ENCODE measurements around the gene SNCA.

The SNCA gene

DNA sequence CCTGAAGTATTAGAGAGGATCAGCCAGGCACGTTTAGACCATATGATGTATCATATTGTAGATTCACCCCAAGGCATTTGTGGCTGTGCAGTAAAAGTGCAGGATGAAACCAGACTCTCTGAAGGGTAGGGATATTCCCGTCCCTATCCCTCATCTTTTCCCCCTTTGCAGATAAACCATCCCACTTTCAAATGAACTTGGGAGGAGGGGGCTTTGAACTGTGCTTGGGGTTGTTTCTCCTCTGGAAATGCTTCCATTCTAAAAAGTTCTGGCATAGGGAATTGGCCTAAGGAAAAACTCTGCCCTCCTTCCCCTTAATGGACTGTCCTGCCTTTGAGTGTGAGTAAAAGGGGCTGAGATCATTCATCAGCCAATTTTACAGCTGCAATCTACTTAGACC, 23.8 kb downstream of the SNCA start:
- Histone ChIP-seq H3K4me1 (ENCODE audit: control insufficient read depth, insufficient read depth, low read length) (no peaks in the 10 kb centered on the region), H3K9me3 (ENCODE audit: control insufficient read depth, insufficient read depth, low read depth, low read length) (no peaks in the 10 kb centered on the region), H3K36me3 (ENCODE audit: control insufficient read depth in 2 of 2, insufficient read depth in 1 of 2, low read length in 2 of 2) (no peaks in the 10 kb centered on the region), H3K4me3 (ENCODE audit: low read depth, low read length) (no peak overlapping the region), H3K27ac (ENCODE audit: extremely low read depth, low read depth, low read length) (no peak overlapping the region)
- CTCF ChIA-PET: no interaction called here
- TF ChIP-seq, protein P1, sequence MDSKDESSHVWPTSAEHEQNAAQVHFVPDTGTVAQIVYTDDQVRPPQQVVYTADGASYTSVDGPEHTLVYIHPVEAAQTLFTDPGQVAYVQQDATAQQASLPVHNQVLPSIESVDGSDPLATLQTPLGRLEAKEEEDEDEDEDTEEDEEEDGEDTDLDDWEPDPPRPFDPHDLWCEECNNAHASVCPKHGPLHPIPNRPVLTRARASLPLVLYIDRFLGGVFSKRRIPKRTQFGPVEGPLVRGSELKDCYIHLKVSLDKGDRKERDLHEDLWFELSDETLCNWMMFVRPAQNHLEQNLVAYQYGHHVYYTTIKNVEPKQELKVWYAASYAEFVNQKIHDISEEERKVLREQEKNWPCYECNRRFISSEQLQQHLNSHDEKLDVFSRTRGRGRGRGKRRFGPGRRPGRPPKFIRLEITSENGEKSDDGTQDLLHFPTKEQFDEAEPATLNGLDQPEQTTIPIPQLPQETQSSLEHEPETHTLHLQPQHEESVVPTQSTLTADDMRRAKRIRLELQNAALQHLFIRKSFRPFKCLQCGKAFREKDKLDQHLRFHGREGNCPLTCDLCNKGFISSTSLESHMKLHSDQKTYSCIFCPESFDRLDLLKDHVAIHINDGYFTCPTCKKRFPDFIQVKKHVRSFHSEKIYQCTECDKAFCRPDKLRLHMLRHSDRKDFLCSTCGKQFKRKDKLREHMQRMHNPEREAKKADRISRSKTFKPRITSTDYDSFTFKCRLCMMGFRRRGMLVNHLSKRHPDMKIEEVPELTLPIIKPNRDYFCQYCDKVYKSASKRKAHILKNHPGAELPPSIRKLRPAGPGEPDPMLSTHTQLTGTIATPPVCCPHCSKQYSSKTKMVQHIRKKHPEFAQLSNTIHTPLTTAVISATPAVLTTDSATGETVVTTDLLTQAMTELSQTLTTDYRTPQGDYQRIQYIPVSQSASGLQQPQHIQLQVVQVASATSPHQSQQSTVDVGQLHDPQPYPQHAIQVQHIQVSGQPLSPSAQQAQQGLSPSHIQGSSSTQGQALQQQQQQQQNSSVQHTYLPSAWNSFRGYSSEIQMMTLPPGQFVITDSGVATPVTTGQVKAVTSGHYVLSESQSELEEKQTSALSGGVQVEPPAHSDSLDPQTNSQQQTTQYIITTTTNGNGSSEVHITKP (tag by site-specific recombination; IDR thresholded peaks at IDR 0.05): peak; percentile 94
- TF ChIP-seq, protein P2, sequence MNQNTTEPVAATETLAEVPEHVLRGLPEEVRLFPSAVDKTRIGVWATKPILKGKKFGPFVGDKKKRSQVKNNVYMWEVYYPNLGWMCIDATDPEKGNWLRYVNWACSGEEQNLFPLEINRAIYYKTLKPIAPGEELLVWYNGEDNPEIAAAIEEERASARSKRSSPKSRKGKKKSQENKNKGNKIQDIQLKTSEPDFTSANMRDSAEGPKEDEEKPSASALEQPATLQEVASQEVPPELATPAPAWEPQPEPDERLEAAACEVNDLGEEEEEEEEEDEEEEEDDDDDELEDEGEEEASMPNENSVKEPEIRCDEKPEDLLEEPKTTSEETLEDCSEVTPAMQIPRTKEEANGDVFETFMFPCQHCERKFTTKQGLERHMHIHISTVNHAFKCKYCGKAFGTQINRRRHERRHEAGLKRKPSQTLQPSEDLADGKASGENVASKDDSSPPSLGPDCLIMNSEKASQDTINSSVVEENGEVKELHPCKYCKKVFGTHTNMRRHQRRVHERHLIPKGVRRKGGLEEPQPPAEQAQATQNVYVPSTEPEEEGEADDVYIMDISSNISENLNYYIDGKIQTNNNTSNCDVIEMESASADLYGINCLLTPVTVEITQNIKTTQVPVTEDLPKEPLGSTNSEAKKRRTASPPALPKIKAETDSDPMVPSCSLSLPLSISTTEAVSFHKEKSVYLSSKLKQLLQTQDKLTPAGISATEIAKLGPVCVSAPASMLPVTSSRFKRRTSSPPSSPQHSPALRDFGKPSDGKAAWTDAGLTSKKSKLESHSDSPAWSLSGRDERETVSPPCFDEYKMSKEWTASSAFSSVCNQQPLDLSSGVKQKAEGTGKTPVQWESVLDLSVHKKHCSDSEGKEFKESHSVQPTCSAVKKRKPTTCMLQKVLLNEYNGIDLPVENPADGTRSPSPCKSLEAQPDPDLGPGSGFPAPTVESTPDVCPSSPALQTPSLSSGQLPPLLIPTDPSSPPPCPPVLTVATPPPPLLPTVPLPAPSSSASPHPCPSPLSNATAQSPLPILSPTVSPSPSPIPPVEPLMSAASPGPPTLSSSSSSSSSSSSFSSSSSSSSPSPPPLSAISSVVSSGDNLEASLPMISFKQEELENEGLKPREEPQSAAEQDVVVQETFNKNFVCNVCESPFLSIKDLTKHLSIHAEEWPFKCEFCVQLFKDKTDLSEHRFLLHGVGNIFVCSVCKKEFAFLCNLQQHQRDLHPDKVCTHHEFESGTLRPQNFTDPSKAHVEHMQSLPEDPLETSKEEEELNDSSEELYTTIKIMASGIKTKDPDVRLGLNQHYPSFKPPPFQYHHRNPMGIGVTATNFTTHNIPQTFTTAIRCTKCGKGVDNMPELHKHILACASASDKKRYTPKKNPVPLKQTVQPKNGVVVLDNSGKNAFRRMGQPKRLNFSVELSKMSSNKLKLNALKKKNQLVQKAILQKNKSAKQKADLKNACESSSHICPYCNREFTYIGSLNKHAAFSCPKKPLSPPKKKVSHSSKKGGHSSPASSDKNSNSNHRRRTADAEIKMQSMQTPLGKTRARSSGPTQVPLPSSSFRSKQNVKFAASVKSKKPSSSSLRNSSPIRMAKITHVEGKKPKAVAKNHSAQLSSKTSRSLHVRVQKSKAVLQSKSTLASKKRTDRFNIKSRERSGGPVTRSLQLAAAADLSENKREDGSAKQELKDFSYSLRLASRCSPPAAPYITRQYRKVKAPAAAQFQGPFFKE (tag by site-specific recombination; IDR thresholded peaks at IDR 0.05; ENCODE audit: borderline replicate concordance): no peak
- POLR2A ChIA-PET: no interaction called here

DNA sequence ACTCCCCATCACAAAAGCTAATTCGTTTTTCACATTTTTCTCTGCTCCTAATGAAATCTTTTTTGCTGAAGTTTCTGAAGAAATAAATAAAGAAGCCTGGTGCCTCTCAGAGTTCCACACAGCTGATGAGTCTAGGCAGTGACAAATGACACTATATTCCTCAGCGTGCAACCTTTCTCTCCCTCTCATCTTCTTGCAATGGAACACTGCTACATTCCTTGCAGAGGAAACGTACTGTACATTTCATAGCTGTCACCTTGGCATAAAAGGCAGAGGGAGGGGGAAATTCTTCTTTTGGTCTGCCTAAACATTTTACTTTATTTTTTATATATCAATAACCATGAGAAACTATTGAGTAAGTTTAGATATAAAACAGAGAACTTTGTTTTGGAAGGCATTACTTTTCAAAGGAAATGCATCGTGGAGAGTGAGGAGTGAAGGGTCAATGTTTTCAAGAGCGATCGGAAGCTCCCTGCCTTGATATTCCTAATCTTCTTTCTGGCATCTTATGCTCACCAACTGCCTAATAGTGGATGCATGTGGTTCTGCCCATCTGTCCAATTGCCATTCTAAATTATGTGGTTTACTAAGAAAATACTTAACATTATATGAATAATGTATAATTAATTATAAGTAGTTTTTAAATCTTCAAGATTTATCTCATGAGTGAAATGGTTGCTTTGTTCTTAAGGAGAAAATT, 29.4 kb downstream of the SNCA start:
- CTCF ChIA-PET: no interaction called here
- Histone ChIP-seq H3K4me1 (ENCODE audit: control insufficient read depth, insufficient read depth, low read length) (peaks cover 3% of the 10 kb centered on the region; the same call in 1 of the 2 replicates), H3K27ac (ENCODE audit: extremely low read depth, low read depth, low read length) (no peak overlapping the region), H3K36me3 (ENCODE audit: control insufficient read depth in 2 of 2, insufficient read depth in 1 of 2, low read length in 2 of 2) (no peaks in the 10 kb centered on the region), H3K9me3 (ENCODE audit: control insufficient read depth, insufficient read depth, low read depth, low read length) (no peaks in the 10 kb centered on the region), H3K4me3 (ENCODE audit: low read depth, low read length) (no peak overlapping the region)
- POLR2A ChIA-PET: no interaction called here
- TF ChIP-seq BCL11A (tag by site-specific recombination; IDR thresholded peaks at IDR 0.05; ENCODE audit: low read depth): no peak

DNA sequence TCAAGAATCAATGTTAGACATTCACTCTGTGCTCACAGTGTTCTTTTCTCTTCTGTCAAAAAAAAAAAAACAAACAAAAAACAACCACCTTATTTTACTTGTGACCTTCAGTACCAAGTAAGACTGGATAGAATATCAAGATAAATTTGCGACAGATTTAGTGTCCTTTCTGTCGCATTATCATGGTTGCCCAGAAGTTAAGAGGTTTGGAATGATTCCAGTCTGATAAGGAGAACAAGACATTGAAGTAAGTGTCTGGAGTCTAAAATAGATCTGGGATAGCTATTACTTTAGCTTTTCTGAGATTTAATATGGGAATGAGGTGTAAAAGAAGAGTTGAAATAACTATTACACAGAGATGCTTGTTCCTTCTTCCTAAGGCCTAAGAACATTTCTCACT, 31.7 kb downstream of the SNCA start:
- peaks cover 3% of the 10 kb centered on the region; the same call in 1 of the 2 replicates for H3K4me1 ChIP-seq (ENCODE audit: control insufficient read depth, insufficient read depth, low read length)
- CTCF ChIA-PET: no interaction called here
- H3K27ac ChIP-seq (ENCODE audit: extremely low read depth, low read depth, low read length): no peak overlapping the region
- TF ChIP-seq ZNF341 (tag by site-specific recombination; IDR thresholded peaks at IDR 0.05; ENCODE audit: low read depth) (no peak), ZBTB20 (tag by site-specific recombination; IDR thresholded peaks at IDR 0.05) (no peak), ZNF544 (tag by site-specific recombination; IDR thresholded peaks at IDR 0.05) (no peak), ZNF785 (tag by site-specific recombination; IDR thresholded peaks at IDR 0.05) (no peak), ZNF239 (tag by site-specific recombination; IDR thresholded peaks at IDR 0.05) (no peak)
- TF ChIP-seq, protein P3, sequence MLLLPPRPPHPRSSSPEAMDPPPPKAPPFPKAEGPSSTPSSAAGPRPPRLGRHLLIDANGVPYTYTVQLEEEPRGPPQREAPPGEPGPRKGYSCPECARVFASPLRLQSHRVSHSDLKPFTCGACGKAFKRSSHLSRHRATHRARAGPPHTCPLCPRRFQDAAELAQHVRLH (tag by site-specific recombination; IDR thresholded peaks at IDR 0.05): no peak
- TF ChIP-seq, protein P4, sequence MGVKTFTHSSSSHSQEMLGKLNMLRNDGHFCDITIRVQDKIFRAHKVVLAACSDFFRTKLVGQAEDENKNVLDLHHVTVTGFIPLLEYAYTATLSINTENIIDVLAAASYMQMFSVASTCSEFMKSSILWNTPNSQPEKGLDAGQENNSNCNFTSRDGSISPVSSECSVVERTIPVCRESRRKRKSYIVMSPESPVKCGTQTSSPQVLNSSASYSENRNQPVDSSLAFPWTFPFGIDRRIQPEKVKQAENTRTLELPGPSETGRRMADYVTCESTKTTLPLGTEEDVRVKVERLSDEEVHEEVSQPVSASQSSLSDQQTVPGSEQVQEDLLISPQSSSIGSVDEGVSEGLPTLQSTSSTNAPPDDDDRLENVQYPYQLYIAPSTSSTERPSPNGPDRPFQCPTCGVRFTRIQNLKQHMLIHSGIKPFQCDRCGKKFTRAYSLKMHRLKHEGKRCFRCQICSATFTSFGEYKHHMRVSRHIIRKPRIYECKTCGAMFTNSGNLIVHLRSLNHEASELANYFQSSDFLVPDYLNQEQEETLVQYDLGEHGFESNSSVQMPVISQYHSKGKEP (tag by site-specific recombination; IDR thresholded peaks at IDR 0.05): no peak
- no peaks in the 10 kb centered on the region for H3K36me3 ChIP-seq (ENCODE audit: control insufficient read depth in 2 of 2, insufficient read depth in 1 of 2, low read length in 2 of 2)
- no peak overlapping the region for H3K4me3 ChIP-seq (ENCODE audit: low read depth, low read length)
- POLR2A ChIA-PET: no interaction called here
- no peaks in the 10 kb centered on the region for H3K9me3 ChIP-seq (ENCODE audit: control insufficient read depth, insufficient read depth, low read depth, low read length)

Measured in HEK293 (cell line).